22Rv1 (cell line): Measurements from ENCODE around the gene KRTAP19-7.

Experiments
- H3K27ac ChIP-seq: fragments of 450-650 bp; 2 replicates; pipeline ENCODE4 v1.5.1; 2017
- ZFX ChIP-seq: fragments of 450-650 bp; IDR thresholded peaks from 2 replicates; pipeline ENCODE4 v1.6.1; 2017; ENCODE audit warnings: antibody characterized with exemption, borderline replicate concordance
- TF ChIP-seq, protein P1 (sequence below): fragments of 450-650 bp; IDR thresholded peaks from 2 replicates; pipeline ENCODE4 v1.5.1; 2017; ENCODE audit warnings: mild to moderate bottlenecking

Gene KRTAP19-7

DNA sequence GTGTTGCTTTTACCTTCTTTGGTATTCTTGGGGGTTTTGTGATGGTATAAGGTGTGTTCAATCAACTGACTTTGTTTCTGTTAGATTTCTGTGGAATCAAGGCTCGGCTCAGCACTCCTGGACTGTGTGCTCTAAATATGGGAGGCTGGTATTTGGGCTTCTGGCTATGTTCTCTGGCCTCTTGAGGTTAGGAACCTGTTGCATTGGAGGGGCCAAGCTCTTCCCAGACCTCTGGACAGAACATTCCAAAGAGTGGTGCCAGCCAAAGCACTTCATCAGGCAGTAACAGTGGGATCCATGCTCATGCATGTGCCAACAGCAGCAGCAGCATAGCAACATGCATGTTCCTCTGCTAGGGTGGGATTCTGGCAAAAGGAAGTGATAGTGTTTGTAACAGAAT lies 8.3 kb downstream of the KRTAP19-7 start:
- H3K27ac ChIP-seq: no peak overlapping the region
- TF ChIP-seq, protein P1, sequence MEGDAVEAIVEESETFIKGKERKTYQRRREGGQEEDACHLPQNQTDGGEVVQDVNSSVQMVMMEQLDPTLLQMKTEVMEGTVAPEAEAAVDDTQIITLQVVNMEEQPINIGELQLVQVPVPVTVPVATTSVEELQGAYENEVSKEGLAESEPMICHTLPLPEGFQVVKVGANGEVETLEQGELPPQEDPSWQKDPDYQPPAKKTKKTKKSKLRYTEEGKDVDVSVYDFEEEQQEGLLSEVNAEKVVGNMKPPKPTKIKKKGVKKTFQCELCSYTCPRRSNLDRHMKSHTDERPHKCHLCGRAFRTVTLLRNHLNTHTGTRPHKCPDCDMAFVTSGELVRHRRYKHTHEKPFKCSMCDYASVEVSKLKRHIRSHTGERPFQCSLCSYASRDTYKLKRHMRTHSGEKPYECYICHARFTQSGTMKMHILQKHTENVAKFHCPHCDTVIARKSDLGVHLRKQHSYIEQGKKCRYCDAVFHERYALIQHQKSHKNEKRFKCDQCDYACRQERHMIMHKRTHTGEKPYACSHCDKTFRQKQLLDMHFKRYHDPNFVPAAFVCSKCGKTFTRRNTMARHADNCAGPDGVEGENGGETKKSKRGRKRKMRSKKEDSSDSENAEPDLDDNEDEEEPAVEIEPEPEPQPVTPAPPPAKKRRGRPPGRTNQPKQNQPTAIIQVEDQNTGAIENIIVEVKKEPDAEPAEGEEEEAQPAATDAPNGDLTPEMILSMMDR: no peak
- no peak for TF ChIP-seq ZFX

DNA sequence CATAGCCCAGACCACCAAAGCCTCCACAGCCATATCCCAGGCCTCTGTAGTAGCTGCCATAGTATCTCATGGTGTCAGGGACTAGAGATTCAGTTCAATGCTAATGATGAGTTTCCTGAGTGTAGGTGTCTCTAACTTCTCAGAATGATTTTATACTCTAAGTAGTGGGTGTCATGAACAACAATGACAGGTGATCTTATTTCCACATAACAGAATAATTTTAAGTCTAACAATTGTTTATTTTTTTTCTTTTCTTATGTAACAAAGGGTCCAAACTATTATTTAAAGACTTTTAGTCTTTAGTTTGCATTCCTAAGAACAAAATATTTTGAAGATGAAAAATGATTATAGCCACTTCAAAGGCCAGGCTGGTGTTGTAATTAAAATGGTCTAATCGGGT lies 19.4 kb downstream of the KRTAP19-7 start, which contains the start of gene KRTAP19-6:
Gene KRTAP19-6, minus strand, starts transcription at position 101 of the 400 bp plus-strand sequence. Its CDS starts 31 bp downstream, at position 70.
- TF ChIP-seq, protein P1: no peak
- TF ChIP-seq ZFX: no peak
- no peak within 1 kb of the TSS for H3K27ac ChIP-seq

GRCh38 chr21:30518876-30519275 lies 42.2 kb downstream of the KRTAP19-7 start:
- no peak overlapping the region for H3K27ac ChIP-seq
- TF ChIP-seq, protein P1: no peak
- TF ChIP-seq ZFX: no peak

DNA sequence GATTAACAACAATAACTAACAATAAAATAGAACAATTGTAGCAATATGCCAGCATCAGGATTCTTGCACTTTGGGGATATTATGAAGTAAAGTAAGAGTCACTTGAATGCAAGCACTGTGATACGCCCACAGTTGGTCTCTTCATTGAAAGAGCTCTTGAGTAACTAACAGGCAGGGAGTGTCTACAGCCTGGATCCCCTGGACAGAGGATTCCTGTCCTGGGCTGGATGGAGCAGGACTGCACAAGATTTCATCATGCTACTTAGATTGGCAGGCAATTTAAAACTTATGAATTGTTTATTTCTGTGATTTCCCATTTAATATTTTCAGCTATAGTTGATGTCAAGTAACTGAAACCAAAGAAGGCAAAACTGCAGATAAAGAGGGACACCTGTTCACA lies 45.4 kb downstream of the KRTAP19-7 start:
- no peak for TF ChIP-seq ZFX
- TF ChIP-seq, protein P1: no peak
- H3K27ac ChIP-seq: no peak overlapping the region
